A549 (cell line): Measurements from ENCODE around the gene MRPS5. TPM values are rescaled to one million over a fixed set of nuclear protein-coding genes. Genes with fewer than 3 reads are reported as not detected.

ENCODE experiments used
- ATAC-seq, 2 experiments: fragments of 200-7000 bp in 1 of 2; fragments of >200 bp in 1 of 2; cut with Nextera tagmentation in 1 of 2; cut with Tn5 transposase in 1 of 2; 3 replicates each; pipeline versions ENCODE4 v1.8.0 to v1.9.1; 2018 to 2020; ENCODE audit warnings: mild to moderate bottlenecking in 1 of 2, moderate library complexity in 1 of 2
- CTCF ChIA-PET: fragments of 300-600 bp; sonication (Branson Sonifier 250); formaldehyde crosslinking; extraction: SDS; loops from one replicate; lab custom pipeline; 2021; ENCODE audit warnings: antibody characterized with exemption, inconsistent platforms; lab: Yijun Ruan, JAX
- POLR2A ChIA-PET: fragments of 350-600 bp; formaldehyde crosslinking; extraction: SDS; loops from one replicate; lab custom pipeline; 2021; ENCODE audit warnings: antibody characterized with exemption, inconsistent platforms; lab: Yijun Ruan, JAX
- DNase-seq, 2 experiments: peaks; one replicate each; pipeline versions ENCODE4 v3.0.0 to v3.0.0-alpha.2; 2011 to 2016; ENCODE audit warnings: low read depth in 1 of 2, low spot score in 1 of 2
- FAIRE-seq: peaks from 2 replicates; lab custom pipeline; 2011; peaks lifted over from hg19 to GRCh38; lab: Jason Lieb, UNC
- H3K27ac ChIP-seq, 2 experiments: fragments of >200 bp; sonication (Bioruptor Twin); formaldehyde crosslinking; 3 replicates each; pipeline ENCODE4 v1.5.1; 2016 to 2017
- H3K4me1 ChIP-seq: fragments of >200 bp; sonication (Bioruptor Twin); formaldehyde crosslinking; 3 replicates; pipeline ENCODE4 v1.6.1; 2016
- H3K4me2 ChIP-seq: fragments of >200 bp; sonication (Bioruptor Twin); formaldehyde crosslinking; 3 replicates; pipeline ENCODE4 v1.6.1; 2016
- H3K4me3 ChIP-seq: fragments of >200 bp; sonication (Bioruptor Twin); formaldehyde crosslinking; 3 replicates; pipeline ENCODE4 v1.5.1; 2016
- H3K9me3 ChIP-seq: fragments of >200 bp; sonication (Bioruptor Twin); formaldehyde crosslinking; 3 replicates; pipeline ENCODE4 v1.6.1; 2016
- CBX8 ChIP-seq: fragments of 200-600 bp; sonication (generic); IDR thresholded peaks from 2 replicates; pipeline ENCODE4 v1.6.1; 2016
- CHD4 ChIP-seq: fragments of 200-600 bp; sonication (generic); IDR thresholded peaks from 2 replicates; pipeline ENCODE4 v1.6.1; 2016; ENCODE audit warnings: antibody characterized with exemption, mild to moderate bottlenecking, borderline replicate concordance
- EHF ChIP-seq: fragments of 250-450 bp; sonication (Bioruptor Pico); IDR thresholded peaks from 2 replicates; pipeline ENCODE4 v1.5.0; 2020; ENCODE audit warnings: mild to moderate bottlenecking
- EP300 ChIP-seq, 2 experiments: fragments of >200 bp; sonication (Bioruptor Twin); formaldehyde crosslinking; IDR thresholded peaks; 2 replicates in 1 of 2; 3 replicates in 1 of 2; pipeline ENCODE4 v1.6.1; 2016 to 2017
- FOSL2 ChIP-seq, 2 experiments: fragments of 450-650 bp in 1 of 2; fragments of >200 bp in 1 of 2; sonication (Bioruptor Twin) in 1 of 2; formaldehyde crosslinking; IDR thresholded peaks; 2 replicates each; pipeline versions ENCODE4 v1.5.0 to v1.6.1; 2016 to 2020; ENCODE audit warnings: mild to moderate bottlenecking in 1 of 2, moderate library complexity in 1 of 2
- FOXS1 ChIP-seq: fragments of 250-450 bp; sonication (Bioruptor Pico); IDR thresholded peaks from 2 replicates; pipeline ENCODE4 v1.5.0; 2020; ENCODE audit warnings: mild to moderate bottlenecking, moderate library complexity
- HOXA7 ChIP-seq: fragments of 250-450 bp; sonication (Bioruptor Pico); IDR thresholded peaks from 2 replicates; pipeline ENCODE4 v1.5.0; 2020; ENCODE audit warnings: mild to moderate bottlenecking, moderate library complexity
- JUNB ChIP-seq: fragments of >200 bp; sonication (Bioruptor Twin); formaldehyde crosslinking; IDR thresholded peaks from 2 replicates; pipeline ENCODE4 v1.6.1; 2016
- KDM5A ChIP-seq: fragments of 200-600 bp; sonication (generic); IDR thresholded peaks from 2 replicates; pipeline ENCODE4 v1.6.1; 2016; ENCODE audit warnings: antibody characterized with exemption, mild to moderate bottlenecking
- NPAS2 ChIP-seq: fragments of 250-450 bp; sonication (Bioruptor Pico); IDR thresholded peaks from 2 replicates; pipeline ENCODE4 v1.8.0; 2022; ENCODE audit warnings: mild to moderate bottlenecking, moderate library complexity, borderline replicate concordance
- RCOR1 ChIP-seq: fragments of 150-350 bp; IDR thresholded peaks from 2 replicates; pipeline ENCODE4 v1.6.1; 2014; ENCODE audit warnings: antibody characterized with exemption, low read length, low read depth
- RFX5 ChIP-seq: fragments of 450-650 bp; IDR thresholded peaks from 2 replicates; pipeline ENCODE4 v1.7.1; 2014; ENCODE audit warnings: antibody characterized with exemption, mild to moderate bottlenecking, moderate library complexity
- RNF2 ChIP-seq: fragments of 200-600 bp; sonication (generic); IDR thresholded peaks from 2 replicates; pipeline ENCODE4 v1.6.1; 2016; ENCODE audit warnings: low read depth, mild to moderate bottlenecking, antibody characterized with exemption, moderate library complexity, borderline replicate concordance
- TFCP2L1 ChIP-seq: fragments of 250-450 bp; sonication (Bioruptor Pico); IDR thresholded peaks from 2 replicates; pipeline ENCODE4 v1.5.0; 2021; ENCODE audit warnings: mild to moderate bottlenecking
- TP53 ChIP-seq: fragments of 250-450 bp; sonication (Bioruptor Pico); IDR thresholded peaks from 2 replicates; pipeline ENCODE4 v1.5.0; 2021; ENCODE audit warnings: mild to moderate bottlenecking, moderate library complexity
- ZNF302 ChIP-seq: fragments of 250-450 bp; sonication (Bioruptor Pico); IDR thresholded peaks from 2 replicates; pipeline ENCODE4 v1.9.0; 2021; ENCODE audit warnings: inconsistent platforms, mild to moderate bottlenecking, moderate library complexity
- WGBS: methylation state at CpG from one replicate; pipeline ENCODE4 v1.1.6; 2017; ENCODE audit errors: missing lambda C conversion rate; 5-methylcytosine and 5-hydroxymethylcytosine counted together
- polyA plus RNA-seq, 4 experiments: library from polyadenylated mRNA; depleted of rRNA in 3 of 4; stranded (reverse); fragments of >200 nt; fragmentation: RNase III in 1 of 4; extraction: RNeasy Plus Mini Kit Qiagen cat#74134 plus additional on column Dnase treatment in 1 of 4; gene quantifications; 2 replicates in 3 of 4; 3 replicates in 1 of 4; pipeline ENCODE4 v1.2.3, GENCODE V29; 2011 to 2017
- TF ChIP-seq, protein P1 (sequence below): fragments of 150-350 bp; IDR thresholded peaks from 2 replicates; pipeline ENCODE4 v1.6.1; 2014; ENCODE audit warnings: low read depth, mild to moderate bottlenecking, low read length
- TF ChIP-seq, protein P2 (sequence below): fragments of >200 bp; sonication (Bioruptor Twin); formaldehyde crosslinking; IDR thresholded peaks from 3 replicates; pipeline ENCODE4 v1.5.1; 2016
- TF ChIP-seq, protein P3 (sequence below): fragments of 200-600 bp; sonication (generic); IDR thresholded peaks from 2 replicates; pipeline ENCODE4 v1.6.1; 2016; ENCODE audit warnings: antibody characterized with exemption, mild to moderate bottlenecking, moderate library complexity

Gene MRPS5
- polyA plus RNA-seq, 2 of the 4 experiments (the other 2 are of a cell fraction): 103 to 123 TPM

DNA sequence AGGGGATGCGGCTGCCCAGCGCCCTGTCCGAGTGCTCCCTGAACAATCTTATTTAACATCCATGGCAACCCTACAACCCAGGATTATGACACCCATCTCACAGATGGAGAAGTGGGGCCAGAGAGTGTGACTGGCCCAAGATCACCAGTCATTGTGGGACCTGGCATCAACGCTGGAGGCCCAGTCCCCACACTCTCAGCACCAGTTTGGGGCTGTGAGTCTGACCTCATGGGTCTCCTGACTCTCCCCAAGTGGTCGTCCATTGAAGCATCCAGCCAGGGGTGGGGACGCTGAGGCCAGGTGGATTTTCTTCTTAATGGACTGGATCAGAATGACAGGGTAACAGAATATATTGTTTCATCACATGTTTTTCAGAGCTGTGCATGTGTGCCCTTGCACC is 71.6 kb downstream of the MRPS5 start:
- Histone ChIP-seq H3K9me3 (no peaks in the 10 kb centered on the region; the same call in 2 of the 3 replicates), H3K4me2 (no peak overlapping the region), H3K27ac (no peak overlapping the region), H3K4me1 (no peaks in the 10 kb centered on the region), H3K4me3 (no peak overlapping the region)
- TF ChIP-seq ZNF302: no peak
- no peak for TF ChIP-seq FOXS1 (CRISPR knock-in tag)
- TF ChIP-seq, protein P1, sequence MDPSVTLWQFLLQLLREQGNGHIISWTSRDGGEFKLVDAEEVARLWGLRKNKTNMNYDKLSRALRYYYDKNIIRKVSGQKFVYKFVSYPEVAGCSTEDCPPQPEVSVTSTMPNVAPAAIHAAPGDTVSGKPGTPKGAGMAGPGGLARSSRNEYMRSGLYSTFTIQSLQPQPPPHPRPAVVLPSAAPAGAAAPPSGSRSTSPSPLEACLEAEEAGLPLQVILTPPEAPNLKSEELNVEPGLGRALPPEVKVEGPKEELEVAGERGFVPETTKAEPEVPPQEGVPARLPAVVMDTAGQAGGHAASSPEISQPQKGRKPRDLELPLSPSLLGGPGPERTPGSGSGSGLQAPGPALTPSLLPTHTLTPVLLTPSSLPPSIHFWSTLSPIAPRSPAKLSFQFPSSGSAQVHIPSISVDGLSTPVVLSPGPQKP: no peak
- TF ChIP-seq HOXA7 (CRISPR knock-in tag): no peak
- no peak for TF ChIP-seq EHF (CRISPR knock-in tag)
- TF ChIP-seq FOSL2 (IDR thresholded peaks at IDR 0.05): no peak
- no peak for TF ChIP-seq FOSL2 (CRISPR knock-in tag; IDR thresholded peaks at IDR 0.05)
- no peak for TF ChIP-seq TFCP2L1 (CRISPR knock-in tag)
- TF ChIP-seq JUNB: no peak
- TF ChIP-seq NPAS2 (CRISPR knock-in tag): no peak
- TF ChIP-seq CHD4: no peak
- ATAC-seq (no peak), DNase-seq (no peak), FAIRE-seq (no peak)
- 38% methylated on average over 6 of the region's 6 CpGs for WGBS
- CTCF ChIA-PET: interaction anchor here (1.2 to 5.8 kb wide), 3 partner anchors 13 to 63 kb away, joined by 3 to 24 read pairs (median 3); no protein-coding TSS in a partner anchor
- POLR2A ChIA-PET: no interaction called here

DNA sequence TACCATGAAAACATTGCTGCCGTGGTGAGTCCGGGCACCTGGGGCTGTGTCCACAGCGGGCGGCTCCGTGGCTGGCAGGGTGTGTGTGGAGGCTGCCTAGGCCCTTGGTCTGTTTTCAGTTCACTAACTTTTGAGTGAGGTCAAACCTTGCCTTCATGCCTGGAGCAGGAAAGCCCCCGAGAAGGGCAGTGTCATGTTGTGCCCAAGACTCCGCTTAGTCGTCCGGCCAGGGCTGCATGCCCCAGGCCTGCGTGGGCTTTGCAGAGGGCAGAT is 72.0 kb downstream of the MRPS5 start:
- no peak for ATAC-seq
- no peak for FAIRE-seq

More for the DNA sequence above, 72.0 kb downstream of the MRPS5 start:
- no peaks in the 10 kb centered on the region for H3K4me1 ChIP-seq
- no peak overlapping the region for H3K4me3 ChIP-seq
- DNase-seq: no peak
- no peak overlapping the region for H3K4me2 ChIP-seq
- no peak overlapping the region for H3K27ac ChIP-seq
- POLR2A ChIA-PET: no interaction called here
- CTCF ChIA-PET: interaction anchor here (0.8 to 1.5 kb wide), 4 partner anchors 29 to 93 kb away, joined by 3 to 4 read pairs (median 4); no protein-coding TSS in a partner anchor
- no peak for TF ChIP-seq EHF (CRISPR knock-in tag)
- no peak for TF ChIP-seq EP300 (IDR thresholded peaks at IDR 0.05)
- TF ChIP-seq RCOR1: no peak
- no peak for TF ChIP-seq TP53 (CRISPR knock-in tag)
- TF ChIP-seq KDM5A: no peak
- no peak for TF ChIP-seq RNF2
- TF ChIP-seq, protein P2, sequence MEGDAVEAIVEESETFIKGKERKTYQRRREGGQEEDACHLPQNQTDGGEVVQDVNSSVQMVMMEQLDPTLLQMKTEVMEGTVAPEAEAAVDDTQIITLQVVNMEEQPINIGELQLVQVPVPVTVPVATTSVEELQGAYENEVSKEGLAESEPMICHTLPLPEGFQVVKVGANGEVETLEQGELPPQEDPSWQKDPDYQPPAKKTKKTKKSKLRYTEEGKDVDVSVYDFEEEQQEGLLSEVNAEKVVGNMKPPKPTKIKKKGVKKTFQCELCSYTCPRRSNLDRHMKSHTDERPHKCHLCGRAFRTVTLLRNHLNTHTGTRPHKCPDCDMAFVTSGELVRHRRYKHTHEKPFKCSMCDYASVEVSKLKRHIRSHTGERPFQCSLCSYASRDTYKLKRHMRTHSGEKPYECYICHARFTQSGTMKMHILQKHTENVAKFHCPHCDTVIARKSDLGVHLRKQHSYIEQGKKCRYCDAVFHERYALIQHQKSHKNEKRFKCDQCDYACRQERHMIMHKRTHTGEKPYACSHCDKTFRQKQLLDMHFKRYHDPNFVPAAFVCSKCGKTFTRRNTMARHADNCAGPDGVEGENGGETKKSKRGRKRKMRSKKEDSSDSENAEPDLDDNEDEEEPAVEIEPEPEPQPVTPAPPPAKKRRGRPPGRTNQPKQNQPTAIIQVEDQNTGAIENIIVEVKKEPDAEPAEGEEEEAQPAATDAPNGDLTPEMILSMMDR: no peak
- no peak for TF ChIP-seq TFCP2L1 (CRISPR knock-in tag)
- TF ChIP-seq CBX8: no peak
- TF ChIP-seq, protein P3, sequence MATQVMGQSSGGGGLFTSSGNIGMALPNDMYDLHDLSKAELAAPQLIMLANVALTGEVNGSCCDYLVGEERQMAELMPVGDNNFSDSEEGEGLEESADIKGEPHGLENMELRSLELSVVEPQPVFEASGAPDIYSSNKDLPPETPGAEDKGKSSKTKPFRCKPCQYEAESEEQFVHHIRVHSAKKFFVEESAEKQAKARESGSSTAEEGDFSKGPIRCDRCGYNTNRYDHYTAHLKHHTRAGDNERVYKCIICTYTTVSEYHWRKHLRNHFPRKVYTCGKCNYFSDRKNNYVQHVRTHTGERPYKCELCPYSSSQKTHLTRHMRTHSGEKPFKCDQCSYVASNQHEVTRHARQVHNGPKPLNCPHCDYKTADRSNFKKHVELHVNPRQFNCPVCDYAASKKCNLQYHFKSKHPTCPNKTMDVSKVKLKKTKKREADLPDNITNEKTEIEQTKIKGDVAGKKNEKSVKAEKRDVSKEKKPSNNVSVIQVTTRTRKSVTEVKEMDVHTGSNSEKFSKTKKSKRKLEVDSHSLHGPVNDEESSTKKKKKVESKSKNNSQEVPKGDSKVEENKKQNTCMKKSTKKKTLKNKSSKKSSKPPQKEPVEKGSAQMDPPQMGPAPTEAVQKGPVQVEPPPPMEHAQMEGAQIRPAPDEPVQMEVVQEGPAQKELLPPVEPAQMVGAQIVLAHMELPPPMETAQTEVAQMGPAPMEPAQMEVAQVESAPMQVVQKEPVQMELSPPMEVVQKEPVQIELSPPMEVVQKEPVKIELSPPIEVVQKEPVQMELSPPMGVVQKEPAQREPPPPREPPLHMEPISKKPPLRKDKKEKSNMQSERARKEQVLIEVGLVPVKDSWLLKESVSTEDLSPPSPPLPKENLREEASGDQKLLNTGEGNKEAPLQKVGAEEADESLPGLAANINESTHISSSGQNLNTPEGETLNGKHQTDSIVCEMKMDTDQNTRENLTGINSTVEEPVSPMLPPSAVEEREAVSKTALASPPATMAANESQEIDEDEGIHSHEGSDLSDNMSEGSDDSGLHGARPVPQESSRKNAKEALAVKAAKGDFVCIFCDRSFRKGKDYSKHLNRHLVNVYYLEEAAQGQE: no peak
- TF ChIP-seq RFX5: no peak
- WGBS: 71% methylated on average over 9 of the region's 10 CpGs
- no peaks in the 10 kb centered on the region; the same call in 2 of the 3 replicates for H3K9me3 ChIP-seq
